CD4-positive, alpha-beta T cell treated with Interleukin-2 at 100 ng/mL for 4 hours (primary cell): ENCODE results near the gene ELFN1.

ENCODE experiments used
- DNase-seq: peaks from one replicate; pipeline ENCODE4 v3.0.0-alpha.2; 2020; ENCODE audit warnings: low spot score

ELFN1 gene

GRCh38 chr7:1664711-1665548, 5.1 kb upstream of the ELFN1 start:
- peak; percentile 43 for DNase-seq

- no peak for DNase-seq
Observed at GRCh38 chr7:1665549-1666316, 4.3 kb upstream of the ELFN1 start.

- no peak for DNase-seq
Observed at GRCh38 chr7:1666317-1666822, 3.7 kb upstream of the ELFN1 start.

GRCh38 chr7:1666823-1667565, 3.1 kb upstream of the ELFN1 start:
- no peak for DNase-seq

- DNase-seq: no peak
Observed at GRCh38 chr7:1667566-1668395, 2.3 kb upstream of the ELFN1 start.

GRCh38 chr7:1668396-1669063, 1.5 kb upstream of the ELFN1 start:
- DNase-seq: no peak

GRCh38 chr7:1669064-1669951, 769 bp upstream of the ELFN1 start:
- no peak for DNase-seq

GRCh38 chr7:1670894-1671593, 967 bp downstream of the ELFN1 start:
- no peak for DNase-seq

GRCh38 chr7:1671594-1672451, 1.7 kb downstream of the ELFN1 start:
- DNase-seq: no peak

- DNase-seq: no peak
Observed at GRCh38 chr7:1672851-1673486, 2.9 kb downstream of the ELFN1 start.

- no peak for DNase-seq
Observed at GRCh38 chr7:1673581-1674118, 3.6 kb downstream of the ELFN1 start.

GRCh38 chr7:1674161-1675035, 4.3 kb downstream of the ELFN1 start:
- DNase-seq: no peak

- no peak for DNase-seq
Observed at GRCh38 chr7:1675036-1675671, 5.1 kb downstream of the ELFN1 start.

- DNase-seq: no peak
Observed at GRCh38 chr7:1675673-1676549, 5.8 kb downstream of the ELFN1 start.

GRCh38 chr7:1676550-1677078, 6.5 kb downstream of the ELFN1 start:
- DNase-seq: no peak
